ENCODE results near the gene COCH.
"Not testable (repeated sequence)": the region's sequence is repeated elsewhere in the genome, so short reads cannot be mapped to it uniquely, and the experiment has no call there.

COCH gene

GRCh38 chr14:30893819-30894218, 19.5 kb downstream of the COCH start:
- Mint-ChIP-seq H3K27ac (no peak overlapping the region), H3K36me3 (peaks cover 33% of the 10 kb centered on the region), H3K4me1 (no peaks in the 10 kb centered on the region), H3K4me3 (no peak overlapping the region), H3K27me3 (no peaks in the 10 kb centered on the region), H3K9me3 (no peaks in the 10 kb centered on the region)
- no peak for ATAC-seq

GRCh38 chr14:30894923-30895515, 20.7 kb downstream of the COCH start:
- ATAC-seq: no peak
- Mint-ChIP-seq H3K27me3 (no peaks in the 10 kb centered on the region), H3K4me3 (no peak overlapping the region), H3K27ac (peak overlapping the region; percentile 40), H3K4me1 (peaks cover 7% of the 10 kb centered on the region), H3K9me3 (no peaks in the 10 kb centered on the region), H3K36me3 (peaks cover 43% of the 10 kb centered on the region)

- no peak for ATAC-seq
- Mint-ChIP-seq H3K36me3 (peaks cover 44% of the 10 kb centered on the region), H3K4me3 (no peak overlapping the region), H3K9me3 (no peaks in the 10 kb centered on the region), H3K27me3 (no peaks in the 10 kb centered on the region), H3K4me1 (peaks cover 7% of the 10 kb centered on the region), H3K27ac (peak overlapping the region; percentile 8)
Measured at GRCh38 chr14:30896435-30896834, 22.1 kb downstream of the COCH start.

- not testable (repeated sequence) for ATAC-seq, H3K27ac Mint-ChIP-seq, H3K9me3 Mint-ChIP-seq, H3K4me1 Mint-ChIP-seq, H3K27me3 Mint-ChIP-seq, H3K4me3 Mint-ChIP-seq
- peaks cover 50% of the 10 kb centered on the region for H3K36me3 Mint-ChIP-seq
Measured at GRCh38 chr14:30897121-30897520, 22.8 kb downstream of the COCH start.

GRCh38 chr14:30903285-30904124, 29.1 kb downstream of the COCH start:
- no peaks in the 10 kb centered on the region for H3K9me3 Mint-ChIP-seq
- no peaks in the 10 kb centered on the region for H3K27me3 Mint-ChIP-seq
- no peak overlapping the region for H3K4me3 Mint-ChIP-seq
- H3K4me1 Mint-ChIP-seq: peaks cover 7% of the 10 kb centered on the region
- H3K36me3 Mint-ChIP-seq: peaks cover 37% of the 10 kb centered on the region
- no peak overlapping the region for H3K27ac Mint-ChIP-seq
- no peak for ATAC-seq

GRCh38 chr14:30906752-30907658, 32.6 kb downstream of the COCH start:
- H3K9me3 Mint-ChIP-seq: no peaks in the 10 kb centered on the region
- no peaks in the 10 kb centered on the region for H3K27me3 Mint-ChIP-seq
- no peaks in the 10 kb centered on the region for H3K4me1 Mint-ChIP-seq
- H3K4me3 Mint-ChIP-seq: no peak overlapping the region
- no peak for ATAC-seq
- peaks cover 31% of the 10 kb centered on the region for H3K36me3 Mint-ChIP-seq
- H3K27ac Mint-ChIP-seq: no peak overlapping the region

- Mint-ChIP-seq H3K4me3 (no peak overlapping the region), H3K9me3 (no peaks in the 10 kb centered on the region), H3K4me1 (no peaks in the 10 kb centered on the region), H3K27ac (no peak overlapping the region), H3K27me3 (no peaks in the 10 kb centered on the region), H3K36me3 (peaks cover 25% of the 10 kb centered on the region)
- no peak for ATAC-seq
Measured at GRCh38 chr14:30907659-30908057, 33.3 kb downstream of the COCH start.

- H3K27ac Mint-ChIP-seq: no peak overlapping the region
Measured at GRCh38 chr14:30908826-30909225, 34.5 kb downstream of the COCH start.

GRCh38 chr14:30914812-30915211, 40.5 kb downstream of the COCH start:
- no peak overlapping the region for H3K4me3 Mint-ChIP-seq
- ATAC-seq: no peak
- H3K9me3 Mint-ChIP-seq: no peaks in the 10 kb centered on the region
- no peaks in the 10 kb centered on the region for H3K4me1 Mint-ChIP-seq
- H3K27me3 Mint-ChIP-seq: no peaks in the 10 kb centered on the region
- no peak overlapping the region for H3K27ac Mint-ChIP-seq
- peaks cover 20% of the 10 kb centered on the region for H3K36me3 Mint-ChIP-seq

More at GRCh38 chr14:30908826-30909225, 34.5 kb downstream of the COCH start:
- no peaks in the 10 kb centered on the region for H3K9me3 Mint-ChIP-seq
- H3K4me3 Mint-ChIP-seq: no peak overlapping the region
- H3K27me3 Mint-ChIP-seq: no peaks in the 10 kb centered on the region
- ATAC-seq: no peak
- H3K4me1 Mint-ChIP-seq: no peaks in the 10 kb centered on the region
- H3K36me3 Mint-ChIP-seq: peaks cover 25% of the 10 kb centered on the region

- H3K4me3 Mint-ChIP-seq: no peak overlapping the region
- H3K27ac Mint-ChIP-seq: no peak overlapping the region
- no peaks in the 10 kb centered on the region for H3K27me3 Mint-ChIP-seq
- no peak for ATAC-seq
- H3K36me3 Mint-ChIP-seq: peaks cover 24% of the 10 kb centered on the region
- H3K9me3 Mint-ChIP-seq: no peaks in the 10 kb centered on the region
- no peaks in the 10 kb centered on the region for H3K4me1 Mint-ChIP-seq
Measured at GRCh38 chr14:30915596-30915995, 41.2 kb downstream of the COCH start.

GRCh38 chr14:30921305-30921704, 46.9 kb downstream of the COCH start:
- no peaks in the 10 kb centered on the region for H3K9me3 Mint-ChIP-seq
- peaks cover 38% of the 10 kb centered on the region for H3K36me3 Mint-ChIP-seq
- no peak overlapping the region for H3K27ac Mint-ChIP-seq
- no peaks in the 10 kb centered on the region for H3K27me3 Mint-ChIP-seq
- no peaks in the 10 kb centered on the region for H3K4me1 Mint-ChIP-seq
- ATAC-seq: no peak
- H3K4me3 Mint-ChIP-seq: no peak overlapping the region

GRCh38 chr14:30921788-30922187, 47.4 kb downstream of the COCH start:
- no peaks in the 10 kb centered on the region for H3K4me1 Mint-ChIP-seq
- H3K9me3 Mint-ChIP-seq: no peaks in the 10 kb centered on the region
- no peak overlapping the region for H3K27ac Mint-ChIP-seq
- H3K36me3 Mint-ChIP-seq: peaks cover 37% of the 10 kb centered on the region
- H3K27me3 Mint-ChIP-seq: no peaks in the 10 kb centered on the region
- ATAC-seq: no peak
- no peak overlapping the region for H3K4me3 Mint-ChIP-seq

GRCh38 chr14:30925254-30925653, 50.9 kb downstream of the COCH start:
- no peak overlapping the region for H3K27ac Mint-ChIP-seq
- peaks cover 34% of the 10 kb centered on the region for H3K36me3 Mint-ChIP-seq
- no peak overlapping the region for H3K4me3 Mint-ChIP-seq
- H3K27me3 Mint-ChIP-seq: no peaks in the 10 kb centered on the region
- ATAC-seq: no peak
- no peaks in the 10 kb centered on the region for H3K4me1 Mint-ChIP-seq
- H3K9me3 Mint-ChIP-seq: no peaks in the 10 kb centered on the region

- ATAC-seq: no peak
- Mint-ChIP-seq H3K4me3 (no peak overlapping the region), H3K4me1 (no peaks in the 10 kb centered on the region), H3K36me3 (peaks cover 12% of the 10 kb centered on the region), H3K9me3 (no peaks in the 10 kb centered on the region), H3K27me3 (no peaks in the 10 kb centered on the region), H3K27ac (no peak overlapping the region)
Measured at GRCh38 chr14:30928462-30928861, 54.1 kb downstream of the COCH start.

GRCh38 chr14:30933937-30934336, 59.6 kb downstream of the COCH start:
- H3K9me3 Mint-ChIP-seq, H3K27me3 Mint-ChIP-seq, ATAC-seq, H3K4me3 Mint-ChIP-seq, H3K4me1 Mint-ChIP-seq, H3K27ac Mint-ChIP-seq: not testable (repeated sequence)
- peaks cover 25% of the 10 kb centered on the region for H3K36me3 Mint-ChIP-seq
